Ramos (cell line): ENCODE results near the gene NCOA1.
"Not testable (repeated sequence)": the region's sequence is repeated elsewhere in the genome, so short reads cannot be mapped to it uniquely, and the experiment has no call there.

Experiments
- in situ Hi-C: fragments of 300-500 bp; cut with MboI; formaldehyde crosslinking; loops from one replicate; pipeline ENCODE4 v1.14.3; 2022; ENCODE audit warnings: low sequenced_read_pairs; ENCODE audit not compliant: unreplicated experiment

NCOA1 gene

DNA sequence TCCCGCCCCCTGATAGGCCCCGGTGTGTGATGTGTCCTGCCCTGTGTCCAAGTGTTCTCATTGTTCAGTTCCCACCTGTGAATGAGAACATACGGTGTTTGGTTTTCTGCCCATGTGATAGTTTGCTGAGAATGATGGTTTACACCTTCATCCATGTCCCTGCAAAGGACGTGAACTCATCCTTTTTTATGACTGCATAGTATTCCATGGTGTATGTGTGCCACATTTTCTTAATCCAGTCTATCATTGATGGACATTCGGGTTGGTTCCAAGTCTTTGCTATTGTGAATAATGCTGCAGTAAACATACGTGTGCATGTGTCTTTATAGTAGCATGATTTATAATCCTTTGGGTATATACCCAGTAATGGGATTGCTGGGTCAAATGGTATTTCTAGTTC lies 40.6 kb downstream of the NCOA1 start:
- in situ Hi-C loops, result not testable (repeated sequence)

DNA sequence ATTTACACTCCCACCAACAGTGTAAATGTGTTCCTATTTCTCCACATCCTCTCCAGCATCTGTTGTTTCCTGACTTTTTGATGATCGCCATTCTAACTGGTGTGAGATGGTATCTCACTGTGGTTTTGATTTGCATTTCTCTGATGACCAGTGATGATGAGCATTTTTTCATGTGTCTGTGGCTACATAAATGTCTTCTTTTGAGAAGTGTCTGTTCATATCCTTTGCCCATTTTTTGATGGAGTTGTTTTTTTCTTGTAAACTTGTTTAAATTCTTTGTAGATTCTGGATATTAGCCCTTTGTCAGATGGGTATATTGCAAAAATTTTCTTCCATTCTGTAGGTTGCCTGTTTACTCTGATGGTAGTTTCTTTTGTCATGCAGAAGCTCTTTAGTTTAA lies 41.0 kb downstream of the NCOA1 start:
- in situ Hi-C loops, result not testable (repeated sequence)

DNA sequence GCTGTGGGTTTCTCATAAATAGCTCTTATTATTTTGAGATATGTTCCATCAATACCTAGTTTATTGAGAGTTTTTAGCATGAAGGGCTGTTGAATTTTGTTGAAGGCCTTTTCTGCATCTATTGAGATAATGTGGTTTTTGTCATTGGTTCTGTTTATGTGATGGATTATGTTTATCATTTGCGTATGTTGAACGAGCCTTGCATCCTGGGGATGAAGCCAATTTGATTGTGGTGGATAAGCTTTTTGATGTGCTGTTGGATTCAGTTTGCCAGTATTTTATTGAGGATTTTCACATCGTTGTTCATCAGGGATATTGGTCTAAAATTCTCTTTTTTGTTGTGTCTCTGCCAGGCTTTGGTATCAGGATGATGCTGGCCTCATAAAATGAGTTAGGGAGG lies 42.5 kb downstream of the NCOA1 start:
- in situ Hi-C loops, result not testable (repeated sequence)

DNA sequence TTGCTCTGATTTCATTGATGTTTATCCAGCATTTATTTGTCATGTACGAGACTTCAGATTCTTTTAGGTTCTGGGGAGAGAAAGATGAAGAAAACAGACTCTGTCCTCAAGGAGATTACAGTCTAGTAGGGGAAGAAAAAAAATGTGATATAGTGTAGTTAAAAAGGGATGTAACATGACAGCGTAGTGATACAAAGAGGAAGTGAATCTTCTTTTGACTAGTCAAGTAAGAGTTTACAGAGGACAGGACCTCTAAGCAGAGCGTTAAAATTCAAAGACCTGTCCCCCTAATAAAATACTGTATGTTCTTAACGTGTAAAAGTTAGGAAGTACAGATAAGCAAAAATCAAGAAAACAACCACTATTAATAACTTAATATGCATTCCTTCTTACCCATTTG lies 47.7 kb downstream of the NCOA1 start:
- in situ Hi-C loops, result no loop called here

DNA sequence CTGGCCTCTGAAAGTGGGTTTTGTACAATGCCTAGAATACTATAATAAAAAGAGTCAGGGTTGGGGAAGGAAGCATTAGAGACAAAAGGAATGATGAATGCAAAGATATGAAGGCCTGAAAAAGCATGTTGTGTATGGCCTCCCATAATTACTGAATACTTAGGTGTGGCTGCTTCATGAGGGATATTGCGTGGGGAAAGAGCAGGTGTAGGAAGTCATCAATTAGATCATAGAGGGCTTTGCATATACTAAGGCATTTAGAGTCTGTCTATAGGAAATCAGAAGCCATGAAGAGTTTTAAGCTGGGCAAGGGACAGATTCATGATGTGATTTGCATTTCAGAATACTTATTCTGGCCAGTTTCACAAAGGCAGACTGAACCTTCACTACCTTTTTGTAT lies 48.2 kb downstream of the NCOA1 start:
- in situ Hi-C loops, result no loop called here

DNA sequence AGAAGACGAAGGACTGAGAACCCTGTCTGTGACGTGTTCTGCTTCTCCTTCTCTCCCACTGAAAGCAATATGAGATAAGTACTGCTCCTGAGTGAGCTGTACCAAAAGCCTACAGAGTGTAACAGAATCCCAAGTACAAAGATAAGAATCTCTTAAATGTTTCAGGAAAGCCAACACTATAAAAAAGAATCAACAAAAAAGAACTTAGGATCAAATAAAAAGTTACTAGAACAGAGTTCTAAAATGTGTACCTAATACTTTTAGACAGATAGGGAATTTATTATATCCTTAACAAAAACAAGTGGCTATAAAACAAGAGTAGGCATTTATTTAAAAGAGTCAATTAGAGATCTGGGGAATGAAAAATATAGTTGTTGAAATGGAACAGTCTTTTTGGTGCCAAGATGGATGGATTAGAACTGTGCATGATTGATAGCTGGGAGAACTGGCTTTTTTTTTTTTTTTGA lies 49.0 kb downstream of the NCOA1 start:
- in situ Hi-C loops, result no loop called here

DNA sequence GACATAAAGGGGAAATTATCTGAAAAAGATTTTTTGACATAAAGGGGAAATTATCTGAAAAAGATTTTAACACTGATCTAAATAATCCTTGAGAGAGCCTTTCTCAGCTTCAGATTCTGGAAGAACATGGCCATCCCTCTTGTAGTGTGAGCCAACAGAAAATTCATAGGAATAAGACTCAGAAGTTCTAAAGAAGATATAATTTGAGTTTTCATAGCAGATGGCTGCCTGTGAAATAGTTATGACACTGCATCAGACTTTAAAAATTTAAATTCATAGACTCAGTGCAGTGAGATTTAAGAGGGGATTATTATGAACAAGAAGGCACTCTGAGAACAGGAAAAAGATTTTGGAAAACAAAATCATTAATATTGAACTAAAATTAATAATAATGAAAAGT lies 50.6 kb downstream of the NCOA1 start:
- in situ Hi-C loops, result no loop called here

DNA sequence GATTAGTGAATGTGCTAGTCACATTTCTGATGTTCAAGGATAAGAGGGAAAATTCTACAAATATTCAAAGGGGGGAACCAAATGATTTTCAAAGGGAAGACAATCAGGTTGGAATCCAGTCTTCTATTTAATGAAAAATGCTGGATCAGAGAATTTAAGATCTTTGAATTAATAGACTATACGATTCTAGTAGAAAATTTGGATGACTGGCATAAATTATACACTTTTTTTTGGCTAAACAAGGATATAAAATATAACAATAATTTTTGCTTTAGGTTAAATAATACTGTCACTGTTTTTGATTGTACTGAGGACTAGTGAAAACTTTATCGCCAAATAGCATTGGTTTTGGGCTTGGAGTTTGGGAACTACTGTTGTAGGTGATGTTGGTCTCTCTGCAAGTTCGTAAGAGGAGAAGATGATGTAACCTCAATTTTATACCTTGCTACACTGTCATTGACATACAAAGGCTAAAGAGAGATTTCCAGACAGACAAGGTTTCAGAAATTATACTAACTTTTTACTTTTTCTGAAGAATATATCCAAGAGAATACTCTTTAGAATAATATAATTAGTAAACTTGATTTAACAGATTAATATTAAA lies 51.3 kb downstream of the NCOA1 start:
- in situ Hi-C loops, result no loop called here

DNA sequence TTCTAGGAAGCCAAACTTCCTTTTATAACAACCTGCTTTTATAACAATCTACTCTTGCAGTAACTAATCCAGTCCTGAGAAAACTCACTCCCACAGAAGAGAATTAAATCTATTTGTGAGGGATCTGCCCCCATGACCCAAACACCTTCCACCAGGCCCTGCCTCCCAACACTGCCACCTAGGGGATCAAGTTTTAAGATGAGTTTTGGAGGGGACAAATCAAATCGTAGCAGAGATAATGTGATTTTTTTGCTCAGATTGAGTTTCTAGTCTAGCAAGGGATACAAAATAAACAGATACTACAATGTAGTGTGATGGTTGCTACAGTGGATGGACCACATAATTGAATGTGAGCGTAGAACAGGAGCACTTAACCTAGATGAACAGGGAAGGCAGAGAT lies 52.2 kb downstream of the NCOA1 start:
- in situ Hi-C loops, result no loop called here

DNA sequence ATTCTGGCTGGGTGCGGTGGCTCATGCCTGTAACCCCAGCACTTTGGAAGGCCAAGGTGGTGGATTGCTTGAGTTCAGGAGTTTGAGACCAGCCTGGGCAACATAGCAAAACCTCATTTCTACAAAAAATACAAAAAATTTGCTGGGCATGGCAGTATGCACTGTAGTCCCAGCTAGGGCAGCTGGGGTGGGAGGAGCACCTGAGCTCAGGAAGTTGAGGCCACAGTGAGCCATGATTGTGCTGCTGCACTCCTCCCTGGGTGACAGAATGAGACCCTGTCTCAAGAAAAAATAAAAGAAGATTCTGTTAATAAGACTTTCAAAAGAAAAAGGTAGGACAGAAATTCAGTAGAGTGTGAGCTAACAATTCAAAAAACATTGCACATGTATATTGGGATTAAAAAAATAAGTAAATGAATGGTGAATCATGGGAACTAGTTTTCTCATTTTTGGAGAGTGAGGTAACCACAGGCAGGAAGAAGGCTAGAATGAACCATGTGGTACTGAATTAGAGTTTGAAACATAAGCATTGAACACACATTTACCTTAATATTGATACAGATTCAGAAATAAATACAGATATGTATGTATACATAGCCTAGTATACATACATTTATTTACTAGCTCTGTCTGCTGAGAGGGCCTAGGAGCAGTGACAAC lies 53.5 kb downstream of the NCOA1 start:
- in situ Hi-C loops, result no loop called here

DNA sequence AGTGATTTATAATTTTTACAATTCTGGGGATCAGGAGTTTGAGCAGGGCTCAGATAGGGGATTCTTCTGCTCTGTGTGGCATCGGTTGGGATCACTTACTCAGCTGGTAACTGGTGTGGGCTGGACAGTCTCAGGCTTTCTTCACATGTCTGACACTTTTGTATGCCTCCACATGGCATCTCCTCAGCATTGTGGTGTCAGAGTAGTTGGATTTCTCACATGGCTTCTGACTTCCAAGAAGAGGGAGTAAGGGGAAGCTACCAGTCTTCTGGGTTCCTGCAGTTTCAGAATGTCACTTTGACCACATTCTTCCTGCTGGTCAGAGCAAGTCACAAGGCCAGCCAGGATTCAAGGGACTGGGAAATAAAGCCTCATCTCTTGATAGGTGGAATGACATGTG lies 55.6 kb downstream of the NCOA1 start:
- in situ Hi-C loops, result no loop called here

DNA sequence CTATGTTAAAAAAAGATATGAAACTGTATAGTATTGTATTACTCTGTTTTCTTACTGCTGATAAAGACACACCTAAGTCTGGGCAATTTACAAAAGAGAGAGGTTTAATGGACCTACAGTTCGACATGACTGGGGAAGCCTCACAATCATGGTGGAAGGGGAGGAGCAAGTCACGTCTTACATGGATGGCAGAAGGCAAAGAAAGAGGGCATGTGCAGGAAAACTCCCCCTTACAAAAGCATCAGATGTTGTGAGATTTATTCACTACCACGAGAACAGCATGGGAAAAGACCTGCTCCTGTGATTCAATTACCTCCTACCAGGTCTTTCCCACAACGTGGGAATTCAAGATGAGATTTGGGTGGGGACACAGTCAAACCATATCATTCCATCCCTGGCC lies 57.0 kb downstream of the NCOA1 start:
- in situ Hi-C loops, result no loop called here

DNA sequence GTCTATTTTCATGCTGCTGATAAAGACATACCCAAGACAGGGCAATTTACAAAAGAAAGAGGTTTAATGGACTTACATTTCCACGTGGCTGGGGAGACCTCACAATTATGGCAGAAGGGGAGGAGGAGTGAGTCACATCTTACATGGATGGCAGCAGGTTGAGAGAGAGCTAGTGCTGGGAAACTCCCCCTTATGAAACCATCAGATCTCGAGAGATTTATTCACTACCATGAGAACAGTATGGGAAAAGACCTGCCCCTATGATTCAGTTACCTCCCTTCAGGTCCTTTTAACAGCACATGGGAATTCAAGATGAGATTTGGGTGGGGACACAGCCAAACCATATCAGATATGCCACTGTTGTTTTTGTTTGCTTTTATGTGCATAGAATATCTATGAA lies 59.2 kb downstream of the NCOA1 start:
- in situ Hi-C loops, result not testable (repeated sequence)

DNA sequence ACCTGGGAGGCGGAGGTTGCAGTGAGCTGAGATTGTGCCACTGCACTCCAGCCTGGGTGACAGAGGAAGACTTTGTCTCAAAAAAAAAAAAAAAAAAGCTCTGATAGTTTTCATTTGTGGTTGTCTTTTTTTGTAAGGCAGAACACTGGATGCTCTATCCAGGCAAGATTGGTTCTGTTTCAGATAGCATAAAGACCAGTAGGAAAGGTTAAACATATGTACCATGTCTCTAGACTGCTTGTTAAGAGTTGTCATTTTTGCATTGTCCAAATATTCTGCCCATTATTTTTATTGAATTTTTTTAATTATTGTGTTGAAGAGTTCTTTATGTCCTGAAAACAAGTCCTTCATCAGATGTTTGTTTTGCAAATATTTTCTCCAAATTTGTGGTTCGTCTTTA lies 60.0 kb downstream of the NCOA1 start:
- in situ Hi-C loops, result no loop called here

DNA sequence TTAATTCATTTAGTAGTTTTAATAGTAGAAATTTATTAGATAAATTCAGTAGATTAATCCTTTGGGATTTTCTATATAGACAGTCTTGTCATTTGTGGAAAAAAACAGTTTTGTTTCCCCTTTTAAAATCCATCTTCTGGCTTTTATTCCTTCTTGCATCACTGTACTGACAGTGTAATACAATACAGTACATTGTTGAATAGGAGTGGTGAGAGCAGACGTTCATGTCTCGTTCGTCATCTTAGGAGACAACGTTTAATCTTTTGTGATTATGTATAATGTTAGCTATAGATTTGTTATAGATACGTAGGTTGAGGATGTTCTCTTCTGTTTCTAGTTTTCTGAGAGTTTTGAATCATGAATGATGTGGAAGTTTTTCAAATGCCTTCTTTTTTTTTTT lies 61.8 kb downstream of the NCOA1 start:
- in situ Hi-C loops, result no loop called here

DNA sequence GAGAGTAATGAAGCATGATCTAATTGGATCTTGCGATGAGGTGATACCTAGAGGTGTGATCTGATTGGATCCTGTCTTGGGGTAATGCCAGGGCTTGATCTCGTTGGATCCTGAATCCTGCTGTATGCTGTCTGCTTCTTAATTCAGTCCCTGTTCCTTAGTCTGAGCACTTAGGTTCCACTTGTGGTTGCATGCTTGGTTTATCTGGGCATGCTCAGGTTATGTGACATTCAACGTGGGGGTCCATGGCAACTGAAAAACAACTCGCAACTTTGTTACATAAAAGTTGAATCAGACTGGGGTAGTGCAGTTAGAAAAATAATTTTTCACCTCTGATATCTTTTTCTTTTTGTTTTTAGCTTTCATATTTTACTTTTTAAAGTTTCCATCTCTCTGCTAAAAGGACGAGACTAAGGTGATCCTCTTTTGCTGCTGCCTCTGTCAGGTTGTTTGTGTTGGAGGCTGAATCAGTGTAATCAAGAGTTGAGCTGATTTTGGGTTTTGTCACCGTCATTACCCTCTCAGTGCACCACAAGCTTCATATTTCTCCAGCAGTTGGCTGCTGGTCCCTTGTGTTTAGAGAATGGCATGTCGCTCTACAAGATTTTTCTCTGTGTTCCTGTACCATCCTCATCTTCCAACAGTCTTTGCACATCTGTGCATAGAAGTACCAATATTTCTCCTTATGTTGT lies 67.9 kb downstream of the NCOA1 start:
- in situ Hi-C loops, result no loop called here

DNA sequence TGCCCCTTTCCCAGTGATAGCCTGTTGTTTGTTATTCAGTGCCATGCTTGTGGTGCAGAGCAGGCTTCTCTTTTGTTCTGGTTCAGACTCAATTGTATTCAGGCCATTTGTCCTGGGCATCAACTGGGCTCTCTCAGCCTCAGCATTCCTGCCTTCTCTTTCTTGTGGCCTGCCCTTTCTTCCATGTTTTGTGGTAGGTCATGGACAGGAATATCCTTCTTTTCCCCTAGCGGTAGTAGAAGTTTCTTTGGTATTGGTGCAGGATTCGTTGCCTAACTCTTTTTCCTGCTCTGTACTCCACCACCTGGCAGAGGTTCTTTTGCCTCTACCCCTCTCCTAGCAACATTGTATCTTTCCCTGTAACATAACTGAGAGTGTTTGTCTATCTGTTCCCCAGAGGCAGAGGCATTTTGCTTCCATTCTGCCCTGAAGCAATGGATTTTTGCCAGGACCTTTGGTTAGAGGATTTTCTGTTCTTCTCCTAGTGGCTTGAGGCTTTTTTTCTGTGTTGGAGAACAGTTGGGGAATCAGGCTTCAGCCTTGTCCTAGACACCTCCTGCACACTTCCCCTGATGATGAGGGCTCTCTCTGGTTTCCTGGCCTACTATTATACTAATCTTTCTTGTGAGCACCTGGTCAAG lies 68.5 kb downstream of the NCOA1 start:
- in situ Hi-C loops, result no loop called here

DNA sequence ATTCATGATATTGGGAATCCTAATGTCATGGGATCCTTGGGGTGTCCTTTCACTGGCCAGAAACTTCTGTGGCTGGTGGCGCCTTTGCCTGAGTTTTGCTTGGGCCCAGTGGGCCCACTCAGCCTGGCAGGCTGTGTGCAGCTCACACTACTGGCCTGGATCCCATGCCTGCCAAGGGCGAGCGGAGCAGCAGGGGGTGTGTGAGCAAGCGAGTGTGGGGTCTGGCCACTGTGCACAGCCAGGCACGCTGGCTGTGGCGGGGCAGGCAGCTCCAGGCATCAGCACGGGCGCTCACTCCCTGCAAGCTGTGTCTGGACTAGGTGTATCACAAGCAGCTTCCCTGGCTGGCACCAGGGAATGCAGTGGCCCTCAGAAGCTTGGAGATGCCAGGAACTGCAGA lies 74.5 kb downstream of the NCOA1 start:
- in situ Hi-C loops, result no loop called here

DNA sequence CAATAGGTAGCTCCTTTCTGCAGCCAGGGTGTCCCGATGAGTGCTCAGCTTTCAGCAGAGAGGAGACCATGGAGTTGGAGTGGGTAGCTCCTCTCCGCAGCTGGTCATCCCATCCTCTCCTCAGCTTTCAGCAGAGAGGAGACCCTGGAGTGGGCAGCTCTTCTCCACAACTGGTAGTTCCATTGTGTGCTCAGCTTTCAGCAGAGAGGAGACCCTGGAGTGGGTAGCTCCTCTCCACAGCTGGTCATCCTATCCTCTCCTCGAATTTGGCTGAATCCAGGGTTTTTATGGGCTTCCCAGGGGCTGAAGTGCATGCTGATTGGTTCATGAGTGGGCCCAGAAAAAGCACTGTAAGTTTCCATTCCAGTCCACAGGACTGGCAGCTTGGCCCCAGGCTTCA lies 75.2 kb downstream of the NCOA1 start:
- in situ Hi-C loops, result no loop called here

DNA sequence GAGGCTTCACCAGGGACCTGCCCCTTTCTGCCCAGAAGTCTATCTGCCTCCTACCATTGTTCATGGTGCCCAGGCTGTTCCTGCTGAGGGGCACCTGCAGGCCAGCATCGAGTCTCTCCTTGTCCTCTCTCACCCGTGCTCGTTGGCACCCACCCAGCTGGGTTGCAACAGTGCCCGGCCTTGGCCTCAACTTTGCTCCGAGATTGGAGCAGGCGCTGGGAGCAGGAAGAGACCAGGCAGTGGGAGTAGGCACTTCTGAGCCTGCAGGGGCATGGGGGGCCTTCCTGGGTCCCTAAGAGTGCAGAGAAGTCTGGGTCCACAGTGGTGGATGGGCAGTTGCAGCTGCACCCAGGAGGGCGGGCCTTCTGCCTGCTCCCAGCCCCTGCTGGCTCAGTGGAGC lies 75.6 kb downstream of the NCOA1 start:
- in situ Hi-C loops, result no loop called here

DNA sequence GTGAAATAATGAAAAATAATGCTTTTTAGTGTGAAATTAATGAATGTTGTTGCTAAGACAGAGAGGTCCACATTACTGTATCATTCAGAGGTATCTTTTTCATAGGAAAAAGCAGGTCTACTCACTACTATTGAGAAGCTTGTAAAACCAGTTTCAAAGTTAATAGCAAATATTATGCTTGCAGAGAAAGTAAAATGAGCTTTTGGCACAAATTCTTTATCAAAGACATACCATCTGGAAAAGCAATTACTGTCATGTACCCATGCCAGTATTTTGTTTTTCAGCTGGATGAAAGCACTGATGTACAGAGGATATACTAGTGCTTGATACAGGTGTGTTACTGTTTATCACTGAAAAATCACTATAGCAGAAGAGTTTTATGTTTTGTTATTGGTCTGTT lies 77.5 kb downstream of the NCOA1 start:
- in situ Hi-C loops, result no loop called here
